DMS114 treated with DMSO at 0.1 percent for 48 hours (cell line): ENCODE data around the gene ANKS1A.
"Not testable (repeated sequence)": the region's sequence is repeated elsewhere in the genome, so short reads cannot be mapped to it uniquely, and the experiment has no call there.

Source experiments
- DNase-seq: peaks from one replicate; lab custom pipeline; 2025; ENCODE audit not compliant: unreplicated experiment; lab: John Stamatoyannopoulos, UW

Gene ANKS1A

GRCh38 chr6:34877869-34878485 is 11.1 kb upstream of the ANKS1A start:
- no peak for DNase-seq

- not testable (repeated sequence) for DNase-seq
Measured at GRCh38 chr6:34884073-34884472, 5.0 kb upstream of the ANKS1A start.

- DNase-seq, result no peak
Measured at GRCh38 chr6:34884996-34885395, 4.1 kb upstream of the ANKS1A start.

- DNase-seq, result not testable (repeated sequence)
Measured at GRCh38 chr6:34885837-34886236, 3.2 kb upstream of the ANKS1A start.

GRCh38 chr6:34887753-34888513 is 1.1 kb upstream of the ANKS1A start, which contains the start of gene TAF11:
TSS of gene TAF11 (minus strand) at chr6:34888042. CDS start at chr6:34887957, 85 bp downstream.
- peak; percentile 97 for DNase-seq

GRCh38 chr6:34888514-34888856 is 570 bp upstream of the ANKS1A start:
- peak; percentile 52 for DNase-seq

- DNase-seq, result no peak
Measured at GRCh38 chr6:34890533-34890925, 1.5 kb downstream of the ANKS1A start.

GRCh38 chr6:34891296-34891695 is 2.2 kb downstream of the ANKS1A start:
- DNase-seq, result no peak

GRCh38 chr6:34894693-34895092 is 5.6 kb downstream of the ANKS1A start:
- DNase-seq, result no peak

GRCh38 chr6:34897130-34897529 is 8.1 kb downstream of the ANKS1A start:
- no peak for DNase-seq

- no peak for DNase-seq
Measured at GRCh38 chr6:34897716-34898115, 8.7 kb downstream of the ANKS1A start.

- DNase-seq, result not testable (repeated sequence)
Measured at GRCh38 chr6:34899748-34900147, 10.7 kb downstream of the ANKS1A start.

- no peak for DNase-seq
Measured at GRCh38 chr6:34900321-34901031, 11.4 kb downstream of the ANKS1A start.

- no peak for DNase-seq
Measured at GRCh38 chr6:34901930-34902329, 12.9 kb downstream of the ANKS1A start.

- no peak for DNase-seq
Measured at GRCh38 chr6:34904990-34905613, 16.0 kb downstream of the ANKS1A start.

- no peak for DNase-seq
Measured at GRCh38 chr6:34906826-34907225, 17.8 kb downstream of the ANKS1A start.

GRCh38 chr6:34908194-34908593 is 19.1 kb downstream of the ANKS1A start:
- DNase-seq, result no peak

- no peak for DNase-seq
Measured at GRCh38 chr6:34909320-34909883, 20.3 kb downstream of the ANKS1A start.

GRCh38 chr6:34911822-34912221 is 22.8 kb downstream of the ANKS1A start:
- no peak for DNase-seq

GRCh38 chr6:34912715-34913464 is 23.8 kb downstream of the ANKS1A start:
- no peak for DNase-seq

- DNase-seq, result no peak
Measured at GRCh38 chr6:34914358-34914757, 25.3 kb downstream of the ANKS1A start.
